HG03342 (cell line): ENCODE measurements around the gene ABCD4.

ENCODE experiments used
- ATAC-seq: cut with Tn5 transposase; IDR thresholded peaks from one replicate; pipeline ENCODE4 v1.9.1; 2021; ENCODE audit warnings: mild to moderate bottlenecking, moderate library complexity; ENCODE audit not compliant: unreplicated experiment

The ABCD4 gene

GRCh38 chr14:74260525-74261233 lies 42.1 kb downstream of the ABCD4 start:
- no peak for ATAC-seq

DNA sequence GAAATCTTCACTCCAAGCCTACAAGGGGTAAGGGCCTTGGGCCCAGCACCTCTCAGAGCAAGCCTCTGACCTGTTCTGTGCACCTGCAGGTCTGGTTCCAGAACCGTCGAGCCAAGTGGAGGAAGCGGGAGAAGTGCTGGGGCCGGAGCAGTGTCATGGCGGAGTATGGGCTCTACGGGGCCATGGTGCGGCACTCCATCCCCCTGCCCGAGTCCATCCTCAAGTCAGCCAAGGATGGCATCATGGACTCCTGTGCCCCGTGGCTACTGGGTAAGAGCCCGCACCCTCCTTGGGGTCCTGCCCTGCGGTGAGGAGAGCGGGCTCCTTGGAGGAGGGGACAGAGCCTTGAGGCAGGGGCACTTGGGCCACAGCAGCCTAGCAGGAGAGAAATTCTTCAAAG lies 43.2 kb downstream of the ABCD4 start:
- ATAC-seq, result no peak

- no peak for ATAC-seq
Observed at GRCh38 chr14:74258764-74259035, 44.0 kb downstream of the ABCD4 start.

DNA sequence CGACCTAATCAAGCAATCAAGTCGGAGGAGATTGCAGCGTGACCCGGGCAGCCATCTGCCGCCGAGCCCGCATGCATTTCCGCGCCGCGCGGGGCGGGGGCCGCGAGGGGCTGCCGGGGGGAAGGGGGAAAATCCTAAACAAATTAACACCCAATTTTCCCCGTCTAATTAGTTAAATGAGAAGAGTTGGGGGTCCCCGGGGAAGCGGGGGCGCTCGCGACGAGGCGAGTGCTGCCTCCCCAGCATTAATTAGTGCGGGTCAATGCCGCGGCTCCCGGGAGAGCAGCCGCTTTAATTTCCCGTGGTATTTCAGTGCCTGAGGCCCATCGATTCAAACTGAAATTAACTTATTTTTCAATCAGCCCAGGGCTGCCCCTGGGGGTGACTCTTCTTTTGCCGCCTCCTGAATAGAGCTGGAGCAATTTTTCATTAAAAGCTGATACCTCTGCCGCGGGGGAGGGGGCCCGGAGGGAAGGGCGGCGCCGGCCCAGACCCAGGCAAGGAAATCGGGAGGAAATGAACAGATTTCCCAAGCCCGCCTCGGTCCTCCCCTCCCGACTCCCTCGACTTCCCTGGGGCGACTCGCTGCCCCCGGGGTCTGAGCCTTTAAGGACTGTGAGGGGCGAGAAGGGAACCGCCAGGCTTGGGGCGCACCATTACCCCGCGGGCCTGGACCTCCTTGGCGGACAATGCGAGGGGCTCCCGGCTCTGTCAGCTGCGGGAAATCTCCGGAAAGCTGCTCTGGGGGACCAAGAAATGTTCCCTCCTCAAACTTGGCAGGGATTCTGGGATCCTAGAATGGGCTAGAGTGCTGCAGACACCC lies 44.6 kb downstream of the ABCD4 start:
- ATAC-seq, result no peak

DNA sequence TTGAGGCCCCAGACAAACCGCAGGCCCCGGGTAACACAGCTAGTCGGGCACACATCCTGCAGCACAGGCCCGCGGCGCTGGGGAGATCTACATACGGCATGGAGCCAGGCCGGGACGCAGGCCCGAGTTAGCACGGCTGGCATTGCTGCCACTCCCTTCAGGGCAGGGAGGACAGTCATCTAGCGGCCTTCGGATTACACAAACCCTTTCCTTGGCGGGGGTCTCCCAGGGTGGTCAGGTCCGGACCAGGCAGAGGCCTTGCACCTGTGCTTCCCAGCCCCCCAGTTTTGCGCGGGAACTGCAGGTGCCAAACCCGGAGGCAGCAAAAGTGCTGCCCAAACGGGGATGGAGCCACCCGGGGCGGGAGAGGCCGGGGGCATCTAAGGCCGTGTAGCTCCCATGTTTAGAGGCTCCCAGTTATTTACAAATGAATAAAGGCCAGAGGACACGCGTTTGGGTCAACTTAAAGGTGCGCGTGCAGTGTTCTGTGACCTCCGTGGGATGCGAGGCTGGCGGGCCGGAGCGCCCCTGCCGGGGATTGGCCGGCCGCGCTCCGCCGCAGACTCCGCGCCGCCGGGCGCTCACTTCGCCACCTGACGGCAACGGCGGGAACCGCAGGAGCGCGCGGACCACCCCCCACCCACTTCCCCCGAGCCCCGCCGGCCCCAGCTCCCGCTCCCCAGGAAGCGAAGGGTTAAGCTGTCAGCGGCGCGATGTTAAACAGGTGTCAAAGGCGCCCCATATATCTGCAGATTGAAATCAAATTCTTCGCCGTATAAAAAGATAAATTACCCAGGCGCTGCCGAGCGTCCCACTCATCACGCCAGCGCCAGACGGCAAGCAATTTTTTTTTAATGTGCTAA lies 45.4 kb downstream of the ABCD4 start:
- ATAC-seq, result peak; percentile 65

- no peak for ATAC-seq
Observed at GRCh38 chr14:74255281-74255680, 47.5 kb downstream of the ABCD4 start.

DNA sequence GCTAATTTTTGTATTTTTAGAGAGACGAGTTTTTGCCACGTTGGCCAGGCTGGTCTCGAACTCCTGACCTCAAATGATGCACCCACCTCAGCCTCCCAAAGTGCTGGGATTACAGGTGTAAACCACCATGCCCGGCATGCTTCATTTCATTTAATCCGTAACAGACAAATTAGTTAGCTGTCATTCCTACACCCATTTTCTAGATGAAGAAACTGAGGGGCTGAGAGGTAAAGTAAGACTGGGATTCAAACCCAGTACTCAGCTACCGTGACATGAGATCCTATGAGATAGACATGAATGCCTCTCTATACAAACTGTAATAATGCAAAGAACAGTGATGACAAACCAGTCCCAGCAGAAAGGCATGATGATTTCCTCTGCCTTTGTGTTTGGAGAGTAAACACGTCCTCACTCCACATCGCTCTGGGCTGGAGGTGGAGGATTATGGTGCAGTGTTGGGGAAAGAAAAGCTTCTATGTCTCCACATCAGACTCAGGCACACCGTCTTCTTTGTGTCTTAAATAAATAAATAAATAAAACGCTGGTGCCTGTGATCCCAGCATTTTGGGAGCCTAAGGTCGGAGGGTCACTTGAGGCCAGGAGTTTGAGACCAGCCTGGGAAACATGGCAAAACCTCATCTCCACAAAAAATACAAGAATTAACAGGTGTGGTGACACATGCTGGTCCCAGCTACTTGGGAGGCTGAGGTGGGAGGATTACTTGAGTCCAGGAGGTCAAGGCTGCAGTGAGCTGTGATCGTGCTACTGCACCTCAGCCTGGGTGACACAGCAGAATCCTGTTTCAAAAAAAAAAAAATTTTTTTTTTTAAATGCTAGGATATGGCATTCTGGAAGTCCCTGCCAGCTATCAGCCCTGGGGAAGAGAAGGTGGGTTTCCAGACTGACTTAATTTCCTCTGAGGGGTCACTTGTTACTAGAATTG lies 53.0 kb downstream of the ABCD4 start:
- no peak for ATAC-seq

DNA sequence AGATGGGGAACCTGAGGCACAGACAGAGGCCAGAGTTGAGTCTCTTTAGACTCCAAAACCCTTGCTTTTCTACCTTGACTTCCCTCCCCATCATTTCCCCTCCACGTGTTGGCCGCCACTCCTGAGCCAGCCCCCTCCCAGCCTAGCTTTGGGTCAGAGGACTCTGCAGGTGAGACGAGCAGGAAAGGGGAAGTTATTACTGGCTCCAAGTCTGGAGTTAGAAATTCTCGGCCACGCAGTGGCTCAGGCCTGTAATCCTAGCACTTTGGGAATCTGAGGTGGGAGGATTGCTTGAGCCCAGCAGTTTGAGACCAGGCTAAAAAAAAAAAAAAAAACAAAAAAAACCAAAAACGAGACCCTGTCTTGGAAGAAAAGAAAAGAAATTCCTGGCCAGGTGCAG lies 54.7 kb downstream of the ABCD4 start:
- ATAC-seq, result no peak

- no peak for ATAC-seq
Observed at GRCh38 chr14:74246542-74246941, 56.2 kb downstream of the ABCD4 start.

DNA sequence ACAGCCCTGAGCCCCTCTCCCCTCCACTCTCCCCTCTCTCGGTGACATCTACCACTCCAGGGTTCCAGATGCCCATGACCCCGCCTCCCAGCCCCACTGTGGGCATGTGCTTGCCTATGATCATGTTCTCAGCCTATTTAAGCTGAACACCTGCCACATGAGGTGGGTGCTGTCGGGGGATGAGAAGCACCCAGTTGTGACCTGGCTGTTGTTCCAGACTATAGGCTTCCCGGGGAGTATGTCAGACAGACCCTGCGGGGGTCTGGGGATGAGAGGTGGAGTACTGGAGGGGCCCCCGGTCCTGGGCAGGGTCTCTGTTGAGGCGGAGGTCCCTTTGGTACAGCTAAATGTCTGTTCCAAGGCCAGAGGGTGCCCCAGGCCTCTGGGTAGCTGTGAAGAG lies 57.4 kb downstream of the ABCD4 start:
- ATAC-seq, result no peak

DNA sequence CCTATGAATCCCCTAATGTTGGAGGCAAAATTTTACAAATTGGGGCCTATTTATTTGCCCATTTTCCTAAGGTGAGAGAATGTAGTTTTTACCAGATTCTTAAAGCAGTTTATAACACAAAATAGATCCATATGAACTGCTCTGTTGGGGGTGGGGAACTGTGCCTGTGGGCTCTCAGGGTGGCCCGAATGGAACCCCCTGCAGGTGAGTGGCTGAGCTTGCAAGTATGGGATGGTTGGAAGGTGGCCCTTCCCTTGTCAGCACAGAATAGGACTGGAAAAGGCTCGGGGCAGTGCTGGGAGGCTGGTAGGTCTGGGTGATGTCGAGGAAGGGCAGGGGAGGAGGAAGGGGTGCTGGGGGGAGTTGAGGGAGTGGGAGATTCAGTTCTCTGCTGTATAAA lies 58.6 kb downstream of the ABCD4 start:
- no peak for ATAC-seq

DNA sequence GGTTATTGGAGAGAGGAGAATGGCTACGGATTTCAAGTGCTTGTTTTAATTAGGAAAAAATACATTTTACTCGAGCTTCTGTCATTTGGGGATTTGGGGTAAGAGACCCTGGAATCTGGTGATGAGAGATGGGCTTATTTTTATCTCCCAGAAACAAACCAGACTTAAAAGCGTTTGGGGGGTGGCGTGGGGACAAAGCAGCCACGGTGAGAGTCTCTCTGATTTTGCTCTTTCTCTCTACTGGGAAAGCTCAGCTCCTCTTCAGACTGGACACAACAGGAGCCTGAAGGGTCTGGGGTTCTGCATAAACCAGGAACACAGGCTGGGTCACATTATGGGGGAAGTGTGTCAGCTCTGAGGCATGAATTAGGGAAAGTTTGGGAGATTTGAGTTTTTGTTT lies 59.7 kb downstream of the ABCD4 start:
- no peak for ATAC-seq

- no peak for ATAC-seq
Observed at GRCh38 chr14:74242780-74243042, 60.0 kb downstream of the ABCD4 start.

DNA sequence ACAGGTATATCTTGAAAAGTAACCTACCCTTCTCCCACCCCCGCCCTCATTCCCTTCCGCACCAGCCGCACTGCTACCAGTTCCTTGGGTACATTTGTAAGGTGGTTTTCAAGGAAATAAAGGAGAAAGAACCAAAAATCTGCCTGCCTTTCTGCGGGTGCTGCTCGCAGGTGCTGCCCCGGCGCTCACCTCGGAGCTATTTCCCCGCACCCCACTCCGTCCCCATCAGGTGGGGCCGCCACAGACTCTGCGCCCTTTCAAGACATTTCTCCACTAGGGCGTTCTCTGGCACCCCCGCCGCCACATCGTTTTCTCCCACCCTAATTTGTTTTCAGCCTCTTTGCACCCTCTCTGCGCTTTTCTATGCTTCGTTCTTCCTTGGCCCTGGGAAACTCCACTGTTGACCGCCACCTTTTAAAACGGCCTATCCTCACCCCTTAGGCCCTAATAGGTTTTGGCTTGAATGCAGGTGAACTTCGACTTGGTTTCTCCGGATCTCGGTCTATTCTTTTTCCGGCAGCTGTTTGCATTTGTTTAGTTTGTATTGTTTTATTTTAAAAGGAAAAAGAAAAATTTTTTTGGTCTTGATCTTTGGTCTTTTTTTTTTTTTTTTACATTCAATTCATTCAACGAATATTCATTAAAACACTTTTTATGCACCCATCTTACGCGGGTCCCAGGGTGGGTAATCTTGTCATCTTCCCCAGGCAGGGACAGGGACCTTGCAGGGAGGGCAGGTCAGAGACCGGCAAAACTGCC lies 60.5 kb downstream of the ABCD4 start:
- ATAC-seq, result no peak

- no peak for ATAC-seq
Observed at GRCh38 chr14:74241652-74242017, 61.1 kb downstream of the ABCD4 start.

DNA sequence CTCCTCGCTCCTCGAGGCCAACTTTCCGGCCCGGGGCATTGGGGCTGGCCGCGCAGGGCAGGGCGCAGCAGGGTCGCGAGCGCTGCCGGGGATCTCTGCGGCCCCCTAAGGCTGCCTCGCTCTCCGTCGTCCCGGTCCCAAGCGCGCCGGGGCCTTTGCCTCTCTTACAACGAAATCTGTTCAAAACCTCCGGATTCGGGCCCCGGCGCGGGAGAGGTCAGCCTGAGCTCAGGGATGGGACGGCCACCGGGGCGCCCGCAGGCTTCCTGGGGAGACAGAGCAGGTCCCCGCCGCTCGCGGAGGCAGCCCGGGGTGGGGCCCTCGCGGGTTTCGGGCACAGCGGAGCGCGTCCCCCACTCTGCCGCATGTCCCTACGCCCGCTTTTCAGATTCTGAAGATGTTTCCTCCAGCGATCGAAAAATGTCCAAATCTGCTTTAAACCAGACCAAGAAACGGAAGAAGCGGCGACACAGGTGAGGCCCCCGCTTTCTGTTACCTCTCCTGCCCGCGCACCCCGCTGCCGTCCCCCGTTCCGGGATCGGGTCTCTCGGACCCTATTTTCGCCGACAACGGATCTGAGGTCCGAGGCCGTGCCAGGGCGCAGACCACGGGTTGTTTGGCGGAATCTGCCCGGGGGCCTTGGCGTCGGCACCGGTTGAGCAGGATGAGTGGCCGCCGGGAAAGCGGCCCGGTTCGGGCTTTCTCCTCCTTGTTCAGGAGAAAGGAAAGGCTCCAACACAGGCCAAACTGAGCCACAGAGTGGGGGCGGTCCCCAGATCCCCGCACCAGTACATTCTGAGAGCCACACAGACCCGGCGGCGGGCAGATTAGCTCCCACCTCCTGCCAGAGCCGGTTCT lies 61.7 kb downstream of the ABCD4 start:
- no peak for ATAC-seq

DNA sequence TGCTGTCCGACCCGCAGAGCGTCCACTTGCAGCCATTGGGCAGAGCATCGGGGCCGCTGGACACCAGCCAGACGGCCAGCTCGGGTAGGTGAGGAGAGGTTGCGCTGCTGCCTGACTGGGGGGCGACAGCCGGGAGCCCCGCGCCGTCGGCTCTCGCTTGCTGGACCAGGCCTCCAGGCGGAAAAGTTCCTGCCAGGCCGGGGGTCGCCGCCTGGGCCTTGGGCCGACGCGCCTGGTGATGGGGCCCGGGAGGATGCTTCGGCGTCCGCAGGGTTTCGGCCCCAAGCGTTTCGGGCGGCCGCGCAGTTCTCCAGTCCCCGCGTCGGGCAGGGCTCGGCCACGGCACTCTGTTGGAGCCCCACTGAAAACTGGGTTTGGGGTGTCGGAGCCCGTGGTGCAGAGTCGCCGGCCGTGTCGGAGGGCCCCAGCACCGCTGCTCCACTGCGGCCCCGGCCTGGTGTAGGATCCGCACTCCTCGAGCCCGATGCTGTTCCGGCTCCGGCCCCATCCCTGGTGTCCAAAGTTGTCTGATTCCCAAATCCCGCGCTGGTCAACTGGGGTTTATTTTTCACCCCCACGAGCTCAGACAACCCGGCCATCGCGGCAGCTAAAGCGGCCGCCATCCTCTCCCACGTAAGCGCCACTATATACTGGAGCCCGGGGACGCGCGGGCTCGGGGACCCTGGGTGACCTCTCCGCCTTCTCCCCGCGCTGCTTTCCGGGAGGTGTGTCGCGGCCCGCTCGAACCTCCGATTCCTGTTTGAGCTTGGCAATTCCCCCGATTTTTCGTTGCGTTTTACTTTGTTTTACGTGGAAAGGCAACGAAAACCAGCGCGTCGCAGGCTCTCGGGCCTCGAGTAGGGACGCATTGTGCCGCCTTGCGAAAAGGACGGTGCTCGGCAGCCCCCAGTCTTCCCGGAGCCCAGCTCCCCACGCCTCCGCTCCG lies 62.6 kb downstream of the ABCD4 start:
- no peak for ATAC-seq
